ENCODE results near the gene ARID1B.

ARID1B gene

GRCh38 chr6:156794546-156795354 is 17.6 kb downstream of the ARID1B start:
- DNase-seq: peak; percentile 44

- no peak for DNase-seq
Observed at GRCh38 chr6:156795825-156796224, 18.6 kb downstream of the ARID1B start.

GRCh38 chr6:156796627-156797026 is 19.4 kb downstream of the ARID1B start:
- DNase-seq: no peak

- no peak for DNase-seq
Observed at GRCh38 chr6:156797901-156798735, 20.9 kb downstream of the ARID1B start.

GRCh38 chr6:156801712-156802111 is 24.5 kb downstream of the ARID1B start:
- no peak for DNase-seq

GRCh38 chr6:156803353-156803752 is 26.2 kb downstream of the ARID1B start:
- DNase-seq: no peak

- DNase-seq: no peak
Observed at GRCh38 chr6:156804402-156804801, 27.2 kb downstream of the ARID1B start.

- no peak for DNase-seq
Observed at GRCh38 chr6:156806155-156806554, 29.0 kb downstream of the ARID1B start.

GRCh38 chr6:156807028-156807427 is 29.9 kb downstream of the ARID1B start:
- DNase-seq: no peak

- DNase-seq: no peak
Observed at GRCh38 chr6:156807795-156808194, 30.6 kb downstream of the ARID1B start.

- DNase-seq: no peak
Observed at GRCh38 chr6:156808287-156808686, 31.1 kb downstream of the ARID1B start.

GRCh38 chr6:156809034-156809433 is 31.9 kb downstream of the ARID1B start:
- no peak for DNase-seq

- DNase-seq: no peak
Observed at GRCh38 chr6:156809446-156810178, 32.4 kb downstream of the ARID1B start.

GRCh38 chr6:156814036-156814581 is 36.9 kb downstream of the ARID1B start:
- DNase-seq: no peak

GRCh38 chr6:156816505-156816904 is 39.3 kb downstream of the ARID1B start:
- no peak for DNase-seq

- no peak for DNase-seq
Observed at GRCh38 chr6:156820089-156820798, 43.1 kb downstream of the ARID1B start.

- DNase-seq: no peak
Observed at GRCh38 chr6:156821707-156822106, 44.5 kb downstream of the ARID1B start.

GRCh38 chr6:156822747-156823206 is 45.6 kb downstream of the ARID1B start:
- DNase-seq: no peak

GRCh38 chr6:156824142-156824541 is 47.0 kb downstream of the ARID1B start:
- DNase-seq: no peak

GRCh38 chr6:156825475-156825874 is 48.3 kb downstream of the ARID1B start:
- DNase-seq: no peak

GRCh38 chr6:156826290-156826955 is 49.2 kb downstream of the ARID1B start:
- DNase-seq: no peak

GRCh38 chr6:156827382-156827781 is 50.2 kb downstream of the ARID1B start:
- DNase-seq: no peak
